Thyroid gland (tissue), 4 donors: ENCODE data around the gene COA5.

ENCODE experiments used
- CTCF ChIP-seq, 6 experiments: fragments of 200-600 bp in 3 of 6; fragments of 450-650 bp in 3 of 6; sonication (generic) in 3 of 6; IDR thresholded peaks; one replicate each; pipeline ENCODE4 v1.5.1; 2016 to 2019; ENCODE audit warnings: antibody characterized with exemption in 6 of 6, mild to moderate bottlenecking in 2 of 6, inconsistent platforms in 1 of 6, moderate library complexity in 1 of 6
- POLR2A ChIP-seq, 2 donors: fragments of 450-650 bp; IDR thresholded peaks; one replicate each; pipeline ENCODE4 v1.6.1; 2017; ENCODE audit warnings: antibody characterized with exemption in 2 of 2, mild to moderate bottlenecking in 2 of 2, moderate library complexity in 1 of 2

GRCh38 chr2:98573426-98573825 is 34.9 kb downstream of the COA5 start:
- TF ChIP-seq CTCF (IDR thresholded peaks at IDR 0.05) (no peak), POLR2A (IDR thresholded peaks at IDR 0.05) (no peak)
